ENCODE measurements around the gene CDRT4.

GRCh38 chr17:15456496-15456895 lies 10.9 kb downstream of the CDRT4 start:
- TF ChIP-seq CTCF (IDR thresholded peaks at IDR 0.05; ENCODE audit: borderline replicate concordance, extremely low read depth, low read length, poor library complexity, severe bottlenecking) (no peak), EZH2 (IDR thresholded peaks at IDR 0.05; ENCODE audit: borderline replicate concordance, low read depth, low read length, severe bottlenecking) (no peak)

All from DND-41 (cell line).